Right ventricle myocardium superior (tissue), 1 donor: ENCODE results near the gene HMCN2. TPM values are rescaled to one million over a fixed set of nuclear protein-coding genes. Genes with fewer than 3 reads are reported as not detected.
A peak's percentile ranks its signal among the peaks of the same experiment; 100 is the strongest.

Experiments
- ATAC-seq: fragments of 200-7000 bp; cut with Tn5 transposase; one replicate; pipeline ENCODE4 v1.9.1; 2020; ENCODE audit warnings: mild to moderate bottlenecking; ENCODE audit not compliant: poor library complexity
- DNase-seq: peaks from one replicate; pipeline ENCODE4 v3.0.0-alpha.2; 2020
- intact Hi-C: fragments of 100-400 bp; cut with DNase I; formaldehyde crosslinking; loops from one replicate; pipeline ENCODE4 v1.11.2; 2022
- long read RNA-seq: library from polyadenylated mRNA; unstranded; transcript quantifications from one replicate; pipeline ENCODE4 v2.0.0, GENCODE V29; 2021
- total RNA-seq: library from RNA; stranded (reverse); fragmentation: NEBNext Ultra II Directional; extraction: Animal tissue kit (Norgen Biotek cat#: 25700); gene quantifications from one replicate; pipeline ENCODE4 v1.2.1, GENCODE V29; 2021
- donor health status: DM: no; HTN: yes; CAD: no; lungs with severe emphysema.

The HMCN2 gene
- total RNA-seq: 5.2 TPM
- long read RNA-seq, partial matches to known transcripts: 5 of 10 reads
- long read RNA-seq, other reads (novel, unspliced or antisense): 5 of 10 reads

GRCh38 chr9:130265431-130266235 is at the start of gene HMCN2:
TSS of gene HMCN2 (plus strand) at chr9:130265760. CDS start at chr9:130265879, 119 bp downstream.
- intact Hi-C loops: loop anchor here (10.0 kb wide), 1 partner anchor 79 kb away; no protein-coding TSS in a partner anchor
- peak; percentile 60 for ATAC-seq

GRCh38 chr9:130217838-130218237 is 47.7 kb upstream of the HMCN2 start:
- intact Hi-C loops: no loop called here
- DNase-seq: no peak
- no peak for ATAC-seq

More at GRCh38 chr9:130265431-130266235, at the start of gene HMCN2:
- peak; percentile 63 for DNase-seq

- DNase-seq: no peak
- peak; percentile 20 for ATAC-seq
- intact Hi-C loops: no loop called here
These were observed 45.9 kb upstream of the HMCN2 start for GRCh38 chr9:130219661-130220096.

GRCh38 chr9:130220352-130220751 is 45.2 kb upstream of the HMCN2 start:
- DNase-seq (no peak), ATAC-seq (peak; percentile 51)
- intact Hi-C loops: no loop called here

- intact Hi-C loops: no loop called here
- ATAC-seq (no peak), DNase-seq (no peak)
These were observed 42.7 kb upstream of the HMCN2 start for GRCh38 chr9:130222833-130223232.

GRCh38 chr9:130225071-130225470 is 40.5 kb upstream of the HMCN2 start:
- intact Hi-C loops: no loop called here
- ATAC-seq: no peak
- no peak for DNase-seq

- DNase-seq: peak; percentile 36
- intact Hi-C loops: no loop called here
- no peak for ATAC-seq
These were observed 40.0 kb upstream of the HMCN2 start for GRCh38 chr9:130225586-130225985.

GRCh38 chr9:130226112-130226511 is 39.4 kb upstream of the HMCN2 start:
- peak; percentile 17 for DNase-seq
- ATAC-seq: no peak
- intact Hi-C loops: no loop called here

GRCh38 chr9:130227833-130228232 is 37.7 kb upstream of the HMCN2 start:
- intact Hi-C loops: no loop called here
- no peak for DNase-seq
- ATAC-seq: no peak

GRCh38 chr9:130229759-130230158 is 35.8 kb upstream of the HMCN2 start:
- no peak for DNase-seq
- intact Hi-C loops: no loop called here
- ATAC-seq: no peak

- DNase-seq: no peak
These were observed 34.9 kb upstream of the HMCN2 start for GRCh38 chr9:130230631-130231030.

GRCh38 chr9:130232899-130233586 is 32.5 kb upstream of the HMCN2 start:
- no peak for DNase-seq
- no peak for ATAC-seq
- intact Hi-C loops: no loop called here

More at GRCh38 chr9:130230631-130231030, 34.9 kb upstream of the HMCN2 start:
- intact Hi-C loops: no loop called here
- ATAC-seq: no peak

GRCh38 chr9:130233587-130233945 is 32.0 kb upstream of the HMCN2 start:
- intact Hi-C loops: no loop called here
- ATAC-seq (no peak), DNase-seq (no peak)

- no peak for DNase-seq
These were observed 31.0 kb upstream of the HMCN2 start for GRCh38 chr9:130234340-130235260.

GRCh38 chr9:130235558-130236435 is 29.8 kb upstream of the HMCN2 start:
- DNase-seq (peak; percentile 85), ATAC-seq (peak; percentile 74)
- intact Hi-C loops: loop anchor here (2.0 kb wide), 1 partner anchor 129 kb away; no protein-coding TSS in a partner anchor

More at GRCh38 chr9:130234340-130235260, 31.0 kb upstream of the HMCN2 start:
- intact Hi-C loops: no loop called here
- no peak for ATAC-seq

- ATAC-seq (no peak), DNase-seq (no peak)
- intact Hi-C loops: loop anchor here (2.0 kb wide), 1 partner anchor 130 kb away; no protein-coding TSS in a partner anchor
These were observed 29.0 kb upstream of the HMCN2 start for GRCh38 chr9:130236436-130236985.

GRCh38 chr9:130237076-130237475 is 28.5 kb upstream of the HMCN2 start:
- ATAC-seq (no peak), DNase-seq (no peak)

More at GRCh38 chr9:130237076-130237475, 28.5 kb upstream of the HMCN2 start:
- intact Hi-C loops: loop anchor here (2.0 kb wide), 1 partner anchor 130 kb away; no protein-coding TSS in a partner anchor
